NCI-H1417 treated with DMSO at 0.1 percent for 48 hours (cell line): Measurements from ENCODE around the gene PPP1R2B.

Experiments used
- DNase-seq: peaks from one replicate; lab custom pipeline; 2025; lab: John Stamatoyannopoulos, UW

PPP1R2B gene

DNA sequence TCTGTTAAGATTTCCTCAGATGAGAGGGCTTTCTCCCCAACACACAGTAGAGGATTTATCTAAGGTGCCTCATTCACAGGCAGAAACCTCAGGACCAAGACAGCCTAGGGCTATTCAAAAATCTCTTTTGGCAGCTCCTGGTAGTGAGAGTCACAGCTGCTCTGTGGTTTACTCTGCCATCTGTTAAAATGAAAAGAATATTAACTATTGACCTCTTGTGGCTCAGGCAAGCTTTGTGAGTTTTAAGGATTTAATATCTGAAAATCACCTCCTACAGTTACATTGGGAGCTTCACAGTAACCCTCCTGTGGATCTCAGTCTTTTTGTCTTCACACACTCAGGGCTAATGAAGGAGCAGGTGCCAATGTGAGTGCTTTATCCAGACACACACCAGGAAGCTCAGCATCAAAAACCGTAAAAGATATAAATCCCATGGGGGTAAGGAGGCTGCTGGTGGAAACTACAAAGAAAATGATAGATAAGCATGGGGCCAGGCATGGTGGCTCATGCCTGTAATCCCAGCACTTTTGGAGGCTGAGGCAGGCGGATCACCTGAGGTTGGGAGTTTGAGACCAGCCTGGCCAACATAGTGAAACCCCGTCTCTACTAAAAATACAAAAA lies 29.7 kb downstream of the PPP1R2B start:
- peak; percentile 39 for DNase-seq

GRCh38 chr5:156883316-156883875 lies 33.3 kb downstream of the PPP1R2B start:
- DNase-seq: no peak

- no peak for DNase-seq
These were observed 38.4 kb downstream of the PPP1R2B start for GRCh38 chr5:156888520-156888919.

DNA sequence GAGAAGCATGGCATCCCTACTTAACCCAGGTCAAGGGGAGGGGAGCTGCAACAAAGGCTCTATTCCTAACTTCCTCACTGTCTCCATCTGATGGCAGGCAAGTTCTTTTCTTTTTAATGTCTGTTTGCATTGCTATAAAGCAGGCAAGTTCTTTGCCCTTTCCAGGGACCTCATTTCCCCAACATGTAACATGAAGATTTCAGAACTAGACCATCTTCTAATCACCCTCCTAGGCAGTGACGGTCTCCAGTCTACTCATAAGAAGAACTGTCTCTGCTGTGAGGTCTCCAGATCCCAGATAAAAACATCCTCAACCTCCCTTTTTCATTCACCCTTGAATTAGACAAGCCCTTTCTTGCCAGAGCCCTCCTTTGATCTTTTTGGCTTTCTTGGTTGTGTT lies 42.1 kb downstream of the PPP1R2B start:
- DNase-seq: no peak

DNA sequence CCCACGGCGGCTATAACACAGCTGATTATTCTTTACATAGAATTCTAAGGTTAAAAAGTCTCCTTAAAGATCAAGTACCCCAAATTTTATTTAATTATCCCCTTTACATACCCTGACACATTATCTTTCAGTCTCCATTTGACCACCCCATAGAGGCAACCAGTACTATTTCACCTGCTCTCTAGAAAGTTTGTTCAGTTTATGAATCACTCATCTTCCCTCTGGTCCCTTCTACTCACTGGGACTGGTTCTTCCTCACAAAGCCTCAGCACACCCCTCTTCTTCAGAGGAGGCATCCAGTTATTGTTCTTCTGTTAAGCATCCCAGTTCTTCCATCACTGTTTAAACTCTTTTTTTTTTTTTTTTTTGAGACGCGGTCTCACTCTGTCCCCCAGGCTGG lies 42.8 kb downstream of the PPP1R2B start:
- DNase-seq: no peak

- no peak for DNase-seq
These were observed 43.4 kb downstream of the PPP1R2B start for GRCh38 chr5:156893517-156893916.

- DNase-seq: no peak
These were observed 46.5 kb downstream of the PPP1R2B start for GRCh38 chr5:156896546-156896945.
